Aorta (tissue), 5 donors: ENCODE data around the gene BDKRB2. TPM values are rescaled to one million over a fixed set of nuclear protein-coding genes. Genes with fewer than 3 reads are reported as not detected.

Experiments used
- ATAC-seq: fragments of 200-7000 bp; cut with Tn5 transposase; one replicate; pipeline ENCODE4 v1.9.1; 2022; ENCODE audit warnings: moderate library complexity; ENCODE audit not compliant: low FRiP score
- DNase-seq, 2 donors: peaks; one replicate each; pipeline ENCODE4 v3.0.0-alpha.2; 2020
- H3K27ac ChIP-seq, 2 donors: one replicate each; pipeline ENCODE4 v1.5.1; 2013; ENCODE audit warnings: low read length in 2 of 2, mild to moderate bottlenecking in 2 of 2, moderate library complexity in 2 of 2, control low read depth in 1 of 2, inconsistent platforms in 1 of 2, low read depth in 1 of 2
- H3K27me3 ChIP-seq, 2 donors: one replicate each; pipeline ENCODE4 v1.6.1; 2013; ENCODE audit warnings: control low read depth in 1 of 2, low read length in 1 of 2, mild to moderate bottlenecking in 1 of 2, moderate library complexity in 1 of 2; ENCODE audit not compliant: insufficient read depth in 2 of 2, control insufficient read depth in 1 of 2
- H3K36me3 ChIP-seq, 2 donors: one replicate each; pipeline ENCODE4 v1.6.1; 2013; ENCODE audit warnings: control low read depth in 1 of 2, low read length in 1 of 2, mild to moderate bottlenecking in 1 of 2; ENCODE audit not compliant: insufficient read depth in 2 of 2, control insufficient read depth in 1 of 2
- H3K4me1 ChIP-seq, 2 donors: one replicate each; pipeline ENCODE4 v1.6.1; 2013; ENCODE audit warnings: low read length in 2 of 2, control low read depth in 1 of 2, mild to moderate bottlenecking in 1 of 2, moderate library complexity in 1 of 2; ENCODE audit not compliant: insufficient read depth in 2 of 2, control insufficient read depth in 1 of 2
- H3K4me3 ChIP-seq, 2 donors: one replicate each; pipeline ENCODE4 v1.5.1; 2013; ENCODE audit warnings: low read length in 2 of 2, control low read depth in 1 of 2, mild to moderate bottlenecking in 1 of 2
- H3K9me3 ChIP-seq: one replicate; pipeline ENCODE4 v1.6.1; 2013; ENCODE audit warnings: mild to moderate bottlenecking, low read length; ENCODE audit not compliant: control insufficient read depth
- WGBS, 2 donors: extraction: QIAGEN DNeasy Blood & Tissue Kit; methylation state at CpG; one replicate each; pipeline ENCODE4 v1.1.7; 2013; 5-methylcytosine and 5-hydroxymethylcytosine counted together
- intact Hi-C, 2 donors: fragments of 100-400 bp; cut with DNase I; formaldehyde crosslinking; loops; one replicate each; pipeline versions ENCODE4 v1.14.2 to v1.15.0; 2022
- polyA plus RNA-seq, 2 donors: library from polyadenylated mRNA; stranded (reverse); fragments of 200-250 nt; gene quantifications; one replicate each; pipeline ENCODE4 v1.2.3, GENCODE V29; 2013
- total RNA-seq, 2 donors: library from RNA; stranded (reverse); fragmentation: NEBNext Ultra II Directional; extraction: Animal tissue kit (Norgen Biotek cat#: 25700); gene quantifications; one replicate each; pipeline ENCODE4 v1.2.1, GENCODE V29; 2021
- donor health status: healthy with polysubstance abuse.
- donor health status: Bipolar disorder and iron deficiency.
- donor health status: DM: no; HTN: no; CAD: no.
- donor health status: DM: no; HTN: no; CAD: no.
- donor health status: DM: yes; HTN: yes; CAD: no.

Gene BDKRB2
- total and polyA plus RNA-seq, 4 donors = 5.2 to 12.2 TPM; not detected in 2

DNA sequence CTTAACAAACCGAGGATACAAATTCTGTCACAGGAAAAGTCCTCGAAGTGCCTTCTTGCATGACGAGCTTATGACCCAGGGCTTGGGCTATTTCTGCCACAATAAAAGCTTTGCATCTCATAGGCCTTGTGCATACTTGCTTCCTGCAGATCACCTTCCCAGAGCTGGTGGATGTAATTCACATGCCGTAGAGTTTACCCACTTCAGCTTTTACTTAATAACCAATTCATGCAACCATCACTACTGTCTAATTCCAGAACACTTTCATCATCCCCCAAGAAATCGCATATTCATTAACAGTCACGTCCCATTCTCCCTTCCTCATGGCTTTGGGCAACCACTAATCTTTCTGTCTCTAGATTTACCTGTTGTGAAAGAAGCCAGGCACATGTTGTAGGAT lies 42.4 kb downstream of the BDKRB2 start:
- intact Hi-C loops = no loop called here
- Histone ChIP-seq H3K27me3 (no peaks in the 10 kb centered on the region), H3K4me3 (no peak overlapping the region), H3K9me3 (no peaks in the 10 kb centered on the region), H3K4me1 (no peaks in the 10 kb centered on the region), H3K36me3 (no peaks in the 10 kb centered on the region), H3K27ac (no peak overlapping the region)
- ATAC-seq = no peak
- WGBS, 2 donors = 79 to 82% methylated on average over 6 of the region's 6 CpGs
- no peak for DNase-seq

DNA sequence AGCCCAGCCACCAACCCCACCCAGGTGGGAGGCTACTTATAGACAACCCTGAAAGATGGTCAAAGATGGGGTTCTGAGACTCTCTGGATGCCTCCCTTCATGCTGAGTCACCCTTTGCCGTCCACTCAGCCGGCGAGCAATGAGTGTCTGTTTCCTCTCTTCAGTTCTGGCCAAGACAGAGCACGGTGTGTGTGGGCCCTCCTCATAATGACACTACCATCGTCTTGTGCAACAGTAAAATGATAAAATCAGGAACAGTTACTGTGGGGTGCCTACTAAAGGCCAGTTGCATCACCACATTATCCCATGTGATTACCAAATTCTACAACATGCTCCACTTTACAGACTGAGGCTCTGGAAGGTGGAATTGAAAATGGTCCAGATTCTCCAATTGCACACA lies 44.4 kb downstream of the BDKRB2 start:
- Histone ChIP-seq H3K4me3 (no peak overlapping the region), H3K9me3 (no peaks in the 10 kb centered on the region), H3K36me3 (no peaks in the 10 kb centered on the region), H3K4me1 (no peaks in the 10 kb centered on the region), H3K27me3 (no peaks in the 10 kb centered on the region), H3K27ac (no peak overlapping the region)
- no peak for DNase-seq
- intact Hi-C loops = no loop called here
- no peak for ATAC-seq
- WGBS, 2 donors = 69 to 83% methylated on average over 5 of the region's 5 CpGs

DNA sequence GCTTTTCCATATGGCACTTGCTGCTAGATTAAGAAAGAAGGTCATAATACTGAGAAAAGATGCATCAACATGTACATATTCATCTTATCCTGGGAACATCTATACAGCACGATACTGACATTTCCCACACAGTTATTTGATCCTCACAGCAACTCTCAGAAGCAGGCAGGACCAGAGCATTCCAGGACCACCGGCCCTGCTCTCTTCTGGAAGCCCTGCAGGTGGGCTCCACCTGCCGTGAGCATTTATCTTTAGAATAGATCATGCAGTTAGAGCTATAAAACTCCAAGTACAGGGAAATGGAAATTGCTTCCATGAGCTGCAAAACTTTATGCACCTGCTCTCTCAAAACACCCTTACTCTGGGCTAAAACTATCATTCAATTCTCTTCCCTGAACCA lies 45.8 kb downstream of the BDKRB2 start:
- DNase-seq (no peak), ATAC-seq (no peak)
- Histone ChIP-seq H3K27me3 (no peaks in the 10 kb centered on the region), H3K36me3 (no peaks in the 10 kb centered on the region), H3K9me3 (no peaks in the 10 kb centered on the region), H3K4me3 (no peak overlapping the region), H3K27ac (no peak overlapping the region), H3K4me1 (no peaks in the 10 kb centered on the region)
- 56 to 60% methylated on average over 3 of the region's 3 CpGs for WGBS, 2 donors
- intact Hi-C loops = no loop called here

DNA sequence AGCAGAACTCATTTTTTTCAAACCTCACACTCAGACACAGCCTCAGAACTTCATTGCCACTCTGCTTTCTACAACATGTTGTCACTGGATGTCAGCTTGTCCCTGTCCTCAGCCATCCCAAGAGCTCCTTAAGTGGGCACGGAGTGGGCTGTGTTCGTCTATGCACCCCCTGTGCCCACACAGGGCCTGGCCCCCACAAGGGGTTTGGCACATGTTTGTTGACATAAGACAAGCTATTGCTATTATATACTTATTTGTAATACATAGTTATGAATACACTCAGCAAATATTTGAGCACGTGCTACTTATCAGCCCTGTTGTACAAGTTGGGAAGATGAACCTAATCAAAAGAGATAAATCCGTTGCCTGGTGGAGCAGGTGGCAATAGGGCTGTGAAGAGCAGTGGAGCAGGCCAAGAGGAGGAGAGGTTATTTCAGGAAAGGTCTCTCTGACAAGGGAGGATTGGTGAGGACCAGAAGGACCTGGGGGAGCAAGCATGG lies 47.1 kb downstream of the BDKRB2 start:
- ATAC-seq = no peak
- intact Hi-C loops = no loop called here
- Histone ChIP-seq H3K9me3 (no peaks in the 10 kb centered on the region), H3K36me3 (no peaks in the 10 kb centered on the region), H3K27me3 (no peaks in the 10 kb centered on the region), H3K4me3 (no peak overlapping the region), H3K4me1 (no peaks in the 10 kb centered on the region), H3K27ac (no peak overlapping the region)
- 70 to 73% methylated on average over 4 of the region's 4 CpGs for WGBS, 2 donors
- DNase-seq = no peak

GRCh38 chr14:96252323-96252998 lies 47.8 kb downstream of the BDKRB2 start:
- Histone ChIP-seq H3K4me1 (no peaks in the 10 kb centered on the region), H3K27me3 (no peaks in the 10 kb centered on the region), H3K27ac (no peak overlapping the region), H3K36me3 (no peaks in the 10 kb centered on the region), H3K4me3 (no peak overlapping the region), H3K9me3 (no peaks in the 10 kb centered on the region)
- intact Hi-C loops = no loop called here
- ATAC-seq = no peak
- DNase-seq = no peak
- WGBS, 2 donors = 82 to 85% methylated on average over 19 of the region's 19 CpGs

DNA sequence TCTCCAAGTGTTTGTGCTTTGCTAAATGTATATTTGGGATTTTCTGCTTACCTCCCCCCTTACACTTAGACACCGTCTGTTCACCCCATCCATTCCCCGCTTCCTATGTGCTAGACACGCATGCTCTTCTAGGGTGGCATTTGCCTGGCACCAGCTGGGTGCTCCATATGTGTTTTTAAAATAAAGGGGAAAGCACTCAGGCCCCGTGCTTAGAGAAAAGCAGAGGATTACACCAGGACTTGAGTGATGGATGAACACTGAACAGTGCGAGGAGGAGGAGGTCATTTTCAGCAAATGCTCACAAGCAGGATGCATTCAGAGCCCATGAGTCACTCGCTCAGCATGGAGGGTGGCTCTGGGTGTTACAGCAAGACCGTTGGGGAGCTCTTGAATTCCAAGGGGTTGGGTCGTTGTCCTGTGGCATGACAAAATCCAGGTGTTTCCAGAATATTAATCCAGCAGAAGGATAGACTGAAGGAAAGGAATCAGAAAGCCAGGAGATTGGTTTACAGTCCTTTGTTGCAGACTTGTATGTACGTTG lies 48.4 kb downstream of the BDKRB2 start:
- Histone ChIP-seq H3K36me3 (no peaks in the 10 kb centered on the region), H3K27ac (no peak overlapping the region), H3K4me3 (no peak overlapping the region), H3K27me3 (no peaks in the 10 kb centered on the region), H3K4me1 (no peaks in the 10 kb centered on the region), H3K9me3 (no peaks in the 10 kb centered on the region)
- ATAC-seq (no peak), DNase-seq (no peak)
- 39 to 44% methylated on average over 9 of the region's 9 CpGs for WGBS, 2 donors
- intact Hi-C loops = no loop called here

GRCh38 chr14:96254687-96255086 lies 50.0 kb downstream of the BDKRB2 start:
- intact Hi-C loops = no loop called here
- no peaks in the 10 kb centered on the region for H3K27me3 ChIP-seq
- DNase-seq (no peak), ATAC-seq (no peak)
- no peak overlapping the region for H3K4me3 ChIP-seq
- WGBS, 2 donors = 79% methylated on average over 11 of the region's 11 CpGs
- H3K9me3 ChIP-seq = no peaks in the 10 kb centered on the region
- H3K4me1 ChIP-seq = no peaks in the 10 kb centered on the region
- no peaks in the 10 kb centered on the region for H3K36me3 ChIP-seq
- H3K27ac ChIP-seq = no peak overlapping the region

- ATAC-seq = no peak
These were observed 51.1 kb downstream of the BDKRB2 start, which contains the start of gene BDKRB1 for GRCh38 chr14:96255501-96256366. TSS of gene BDKRB1 (plus strand) at chr14:96256210. CDS start at chr14:96263683, 7,473 bp downstream.

More at GRCh38 chr14:96255501-96256366, 51.1 kb downstream of the BDKRB2 start, which contains the start of gene BDKRB1:
- Histone ChIP-seq H3K27ac (no peak within 1 kb of the TSS), H3K9me3 (no peaks in the 10 kb centered on the region), H3K36me3 (no peaks in the 10 kb centered on the region), H3K27me3 (no peaks in the 10 kb centered on the region), H3K4me1 (no peaks in the 10 kb centered on the region), H3K4me3 (no peak within 1 kb of the TSS)
- no peak for DNase-seq
- intact Hi-C loops = no loop called here
- WGBS, 2 donors = 61% methylated on average over 12 of the region's 12 CpGs
